ENCODE measurements around the gene CCDC116.
A peak's percentile ranks its signal among the peaks of the same experiment; 100 is the strongest.
"Not testable (repeated sequence)": the region's sequence is repeated elsewhere in the genome, so short reads cannot be mapped to it uniquely, and the experiment has no call there.

Gene CCDC116

DNA sequence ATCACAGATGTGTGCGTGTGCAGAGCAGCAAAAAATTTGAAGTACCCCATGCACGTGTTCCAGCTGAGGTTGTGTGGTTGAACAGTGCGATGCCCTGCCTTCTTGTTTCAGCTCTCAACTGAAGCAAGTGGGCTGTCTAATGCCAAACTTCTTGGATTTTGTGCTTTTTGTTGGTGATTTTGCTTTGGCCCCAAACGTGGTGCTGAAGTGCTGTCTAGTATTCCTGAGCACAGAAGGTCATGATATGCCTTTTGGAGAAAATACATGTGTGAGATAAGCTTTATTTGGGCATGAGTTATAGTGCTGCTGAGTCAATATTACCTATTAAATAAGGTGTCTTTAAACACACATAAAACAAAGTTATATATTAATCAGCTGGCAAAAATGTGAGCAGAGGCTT is 16.8 kb upstream of the CCDC116 start:
- H3K79me2 ChIP-seq: peaks cover 17% of the 10 kb centered on the region
- TF ChIP-seq, protein P1, sequence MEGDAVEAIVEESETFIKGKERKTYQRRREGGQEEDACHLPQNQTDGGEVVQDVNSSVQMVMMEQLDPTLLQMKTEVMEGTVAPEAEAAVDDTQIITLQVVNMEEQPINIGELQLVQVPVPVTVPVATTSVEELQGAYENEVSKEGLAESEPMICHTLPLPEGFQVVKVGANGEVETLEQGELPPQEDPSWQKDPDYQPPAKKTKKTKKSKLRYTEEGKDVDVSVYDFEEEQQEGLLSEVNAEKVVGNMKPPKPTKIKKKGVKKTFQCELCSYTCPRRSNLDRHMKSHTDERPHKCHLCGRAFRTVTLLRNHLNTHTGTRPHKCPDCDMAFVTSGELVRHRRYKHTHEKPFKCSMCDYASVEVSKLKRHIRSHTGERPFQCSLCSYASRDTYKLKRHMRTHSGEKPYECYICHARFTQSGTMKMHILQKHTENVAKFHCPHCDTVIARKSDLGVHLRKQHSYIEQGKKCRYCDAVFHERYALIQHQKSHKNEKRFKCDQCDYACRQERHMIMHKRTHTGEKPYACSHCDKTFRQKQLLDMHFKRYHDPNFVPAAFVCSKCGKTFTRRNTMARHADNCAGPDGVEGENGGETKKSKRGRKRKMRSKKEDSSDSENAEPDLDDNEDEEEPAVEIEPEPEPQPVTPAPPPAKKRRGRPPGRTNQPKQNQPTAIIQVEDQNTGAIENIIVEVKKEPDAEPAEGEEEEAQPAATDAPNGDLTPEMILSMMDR (IDR thresholded peaks at IDR 0.05): no peak
- H3K9ac ChIP-seq: no peak overlapping the region
- H3K9me3 ChIP-seq (ENCODE audit: control insufficient read depth, low read length): no peaks in the 10 kb centered on the region
- no peak overlapping the region for H3K27ac ChIP-seq
- no peak overlapping the region for H3K4me3 ChIP-seq (ENCODE audit: low read depth, low read length)
- no peaks in the 10 kb centered on the region for H3K4me1 ChIP-seq
- H3K4me2 ChIP-seq (ENCODE audit: low read length): no peak overlapping the region
- H3K27me3 ChIP-seq (ENCODE audit: control insufficient read depth, insufficient read depth, low read length): no peaks in the 10 kb centered on the region
- H2AFZ ChIP-seq: no peak overlapping the region
- no peaks in the 10 kb centered on the region for H3K36me3 ChIP-seq (ENCODE audit: control insufficient read depth, insufficient read depth, low read length)

DNA sequence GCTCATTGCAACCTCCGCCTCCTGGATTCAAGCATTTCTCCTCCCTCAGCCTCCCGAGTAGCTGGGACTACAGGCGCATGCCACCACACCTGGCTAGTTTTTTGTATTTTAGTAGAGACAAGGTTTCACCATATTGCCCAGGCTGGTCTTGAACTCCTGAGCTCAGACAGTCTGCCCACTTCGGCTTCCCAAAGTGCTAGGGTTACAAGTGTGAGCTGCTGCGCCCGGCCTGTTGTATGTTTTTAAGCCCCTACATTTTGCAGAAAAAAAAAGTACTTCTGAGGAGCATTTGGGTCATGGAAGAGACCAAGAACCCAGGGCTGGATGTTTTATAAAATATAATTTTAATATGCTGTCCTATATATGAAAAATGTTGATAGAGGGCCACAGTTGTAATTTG is 15.2 kb upstream of the CCDC116 start:
- peaks cover 12% of the 10 kb centered on the region for H3K79me2 ChIP-seq
- not testable (repeated sequence) for H2AFZ ChIP-seq; H3K27me3 ChIP-seq (ENCODE audit: control insufficient read depth, insufficient read depth, low read length); H3K4me2 ChIP-seq (ENCODE audit: low read length); H3K4me1 ChIP-seq; H3K36me3 ChIP-seq (ENCODE audit: control insufficient read depth, insufficient read depth, low read length); H3K9me3 ChIP-seq (ENCODE audit: control insufficient read depth, low read length); H3K27ac ChIP-seq; H3K9ac ChIP-seq; H3K4me3 ChIP-seq (ENCODE audit: low read depth, low read length)

DNA sequence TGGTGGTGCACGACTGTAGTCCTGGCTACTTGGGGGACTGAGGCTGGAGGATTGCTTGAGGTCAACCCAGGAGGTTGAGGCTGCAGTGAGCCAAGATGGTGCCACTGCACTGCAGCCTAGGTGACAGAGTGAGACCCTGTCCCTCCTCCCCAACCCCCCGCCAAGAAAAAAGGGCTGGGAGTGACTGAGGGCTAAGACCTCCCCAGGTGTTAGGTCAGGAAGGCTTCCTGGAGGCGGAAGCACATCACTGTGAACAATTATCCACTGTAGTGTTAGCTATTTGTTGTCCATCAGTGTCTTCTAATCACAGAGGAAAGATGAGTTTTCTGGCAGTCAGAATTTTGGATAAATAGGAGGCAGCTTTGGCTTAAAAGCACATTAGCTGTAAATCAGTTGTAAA is 11.5 kb upstream of the CCDC116 start:
- Histone ChIP-seq H3K27ac (no peak overlapping the region), H3K4me3 (ENCODE audit: low read depth, low read length) (no peak overlapping the region), H3K36me3 (ENCODE audit: control insufficient read depth, insufficient read depth, low read length) (no peaks in the 10 kb centered on the region), H3K4me1 (peaks cover 14% of the 10 kb centered on the region), H3K9ac (no peak overlapping the region), H3K27me3 (ENCODE audit: control insufficient read depth, insufficient read depth, low read length) (no peaks in the 10 kb centered on the region), H3K9me3 (ENCODE audit: control insufficient read depth, low read length) (no peaks in the 10 kb centered on the region), H3K79me2 (peaks cover 4% of the 10 kb centered on the region), H3K4me2 (ENCODE audit: low read length) (no peak overlapping the region), H2AFZ (no peak overlapping the region)
- TF ChIP-seq, protein P1 (IDR thresholded peaks at IDR 0.05): no peak

DNA sequence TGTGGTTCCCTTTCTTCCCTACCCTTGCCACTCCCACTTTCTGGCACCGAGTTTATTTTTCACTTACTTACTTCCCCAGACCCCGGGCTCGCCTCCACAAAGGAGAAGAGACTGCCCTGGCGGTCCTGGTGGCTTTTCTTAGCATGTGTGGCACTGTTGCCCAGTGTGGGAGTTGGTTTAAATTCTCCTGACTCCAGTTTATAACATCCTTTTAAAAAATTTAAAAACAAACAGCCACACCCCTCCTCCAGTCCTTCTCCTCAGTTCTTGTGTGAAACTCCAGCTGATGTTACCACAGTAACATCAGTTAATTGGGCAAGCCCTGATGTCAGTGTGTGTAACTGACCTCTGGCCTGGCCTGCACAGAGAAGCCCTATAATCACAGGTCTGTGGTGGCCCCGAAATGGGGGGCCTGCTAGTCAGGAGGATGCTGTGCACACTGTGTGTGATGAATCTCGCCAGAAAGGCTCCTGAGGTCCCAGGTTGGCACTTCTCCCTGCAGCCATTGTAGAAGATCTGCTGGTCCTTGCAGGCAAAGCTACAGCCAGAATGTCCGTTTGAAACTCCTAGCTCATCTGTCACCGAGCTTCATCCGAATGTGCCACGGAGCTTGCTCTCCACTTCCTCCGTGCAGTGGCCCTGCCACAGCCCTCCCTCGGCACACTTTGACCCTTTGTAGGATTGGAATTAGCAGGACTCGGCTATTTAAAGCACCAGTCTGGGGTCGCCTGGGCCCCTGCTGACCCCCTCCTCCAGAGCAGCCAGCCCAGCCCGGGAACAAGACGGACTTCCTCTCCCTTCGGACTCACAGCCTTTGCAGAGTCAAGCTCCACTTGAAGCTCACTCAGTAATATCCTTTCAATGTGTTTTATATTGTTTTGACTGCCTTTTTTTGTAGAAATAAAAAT is 10.3 kb upstream of the CCDC116 start:
- no peak overlapping the region for H3K9ac ChIP-seq
- TF ChIP-seq, protein P1 (IDR thresholded peaks at IDR 0.05): no peak
- no peak overlapping the region for H3K4me3 ChIP-seq (ENCODE audit: low read depth, low read length)
- no peaks in the 10 kb centered on the region for H3K9me3 ChIP-seq (ENCODE audit: control insufficient read depth, low read length)
- peaks cover 14% of the 10 kb centered on the region for H3K4me1 ChIP-seq
- H2AFZ ChIP-seq: no peak overlapping the region
- H3K79me2 ChIP-seq: peaks cover 4% of the 10 kb centered on the region
- H3K36me3 ChIP-seq (ENCODE audit: control insufficient read depth, insufficient read depth, low read length): no peaks in the 10 kb centered on the region
- H3K4me2 ChIP-seq (ENCODE audit: low read length): no peak overlapping the region
- H3K27me3 ChIP-seq (ENCODE audit: control insufficient read depth, insufficient read depth, low read length): no peaks in the 10 kb centered on the region
- H3K27ac ChIP-seq: no peak overlapping the region

DNA sequence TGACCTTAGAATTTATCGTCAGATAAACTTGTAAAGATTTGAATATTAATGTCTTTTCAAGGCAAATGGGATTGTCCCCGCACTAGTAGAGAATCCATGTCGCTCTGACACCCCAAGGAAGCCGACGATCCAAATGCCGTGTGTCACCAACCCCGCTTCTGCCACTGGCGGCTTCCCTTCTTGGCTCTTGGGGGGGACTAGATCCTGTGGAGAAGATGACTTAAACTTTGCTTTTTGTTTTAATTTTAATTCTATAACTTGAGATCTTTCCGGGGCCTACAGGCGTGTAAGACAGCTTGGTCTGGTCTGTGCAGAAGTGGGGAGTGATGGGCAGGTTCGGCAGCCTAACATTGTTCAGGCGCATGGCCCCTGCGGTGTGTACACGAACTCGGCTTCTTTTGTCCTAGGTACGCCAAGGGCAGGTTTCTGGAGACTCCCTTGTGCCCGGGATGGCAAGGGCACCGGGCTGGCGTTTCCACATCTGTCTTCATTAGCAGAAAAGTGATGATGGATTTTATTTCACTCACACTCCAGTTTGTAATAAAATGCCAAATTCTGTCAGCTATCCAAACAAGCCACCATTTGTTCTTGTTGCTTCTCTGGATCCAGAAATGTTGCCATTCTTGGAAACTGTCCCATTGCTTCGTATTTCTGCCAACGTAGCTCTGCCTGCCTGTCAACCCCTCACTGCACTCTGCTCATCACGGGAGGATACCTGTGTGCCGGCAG is 9.5 kb upstream of the CCDC116 start:
- Histone ChIP-seq H3K9me3 (ENCODE audit: control insufficient read depth, low read length) (no peaks in the 10 kb centered on the region), H3K4me2 (ENCODE audit: low read length) (peak overlapping the region; percentile 47), H3K4me3 (ENCODE audit: low read depth, low read length) (peak overlapping the region; percentile 7), H3K36me3 (ENCODE audit: control insufficient read depth, insufficient read depth, low read length) (no peaks in the 10 kb centered on the region), H2AFZ (no peak overlapping the region), H3K27me3 (ENCODE audit: control insufficient read depth, insufficient read depth, low read length) (no peaks in the 10 kb centered on the region), H3K27ac (peak overlapping the region; percentile 60), H3K79me2 (peaks cover 4% of the 10 kb centered on the region), H3K4me1 (peaks cover 14% of the 10 kb centered on the region), H3K9ac (no peak overlapping the region)
- TF ChIP-seq, protein P1 (IDR thresholded peaks at IDR 0.05): no peak

Data from parathyroid adenoma (tissue), 2 donors.